GM21515 (cell line): ENCODE measurements around the gene ANKRD60.

Experiments
- ATAC-seq: cut with Tn5 transposase; IDR thresholded peaks from one replicate; pipeline ENCODE4 v1.9.1; 2021; ENCODE audit not compliant: unreplicated experiment

The ANKRD60 gene, protein sequence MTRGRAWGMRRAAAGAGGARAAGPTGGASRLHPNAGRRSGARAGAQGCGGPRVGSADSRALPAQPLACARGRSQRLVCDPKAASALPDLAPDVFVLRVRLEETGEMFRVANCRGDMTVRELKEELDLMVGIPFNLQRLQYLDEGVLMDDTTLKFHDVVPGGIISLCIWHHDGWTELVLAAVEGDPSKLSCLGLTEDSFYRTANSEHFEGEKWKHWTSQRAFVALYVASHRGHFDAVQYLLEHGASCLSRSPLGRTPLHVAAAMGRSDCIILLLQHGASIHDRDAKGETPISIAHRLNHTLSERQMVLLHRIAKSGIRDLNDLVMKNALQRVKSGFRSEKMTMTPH

DNA sequence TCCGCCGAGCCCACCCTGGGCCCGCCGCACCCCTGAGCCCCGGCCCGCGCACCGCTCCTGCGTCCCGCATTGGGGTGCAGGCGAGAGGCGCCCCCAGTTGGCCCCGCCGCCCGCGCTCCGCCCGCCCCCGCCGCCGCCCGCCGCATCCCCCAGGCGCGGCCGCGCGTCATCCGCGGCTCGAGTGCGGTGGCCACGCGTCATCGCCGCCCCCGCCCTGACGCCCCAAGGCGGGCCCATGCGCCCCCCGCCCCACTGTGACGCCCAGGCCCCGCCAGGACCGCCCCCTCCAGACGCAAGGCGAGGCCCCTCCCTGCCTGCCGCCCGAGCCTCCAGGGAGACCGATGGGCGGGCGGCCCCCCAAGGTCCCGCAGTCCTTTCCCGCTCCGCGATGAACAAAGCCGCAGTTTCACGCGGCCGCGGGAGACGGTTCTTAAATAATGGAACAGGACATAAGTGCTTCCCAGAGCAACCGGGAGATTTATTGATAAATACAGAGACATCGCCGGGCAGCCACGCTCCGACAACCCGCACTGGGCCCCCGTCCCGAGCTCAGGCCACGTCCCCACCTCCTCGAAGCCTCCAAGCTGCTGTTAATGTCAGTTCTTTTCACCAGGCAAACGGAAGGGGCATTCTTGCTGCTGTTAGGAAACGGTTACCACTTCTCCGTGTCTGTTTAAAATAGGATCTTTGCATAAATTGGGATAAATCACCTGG lies at the start of gene ANKRD60:
Gene ANKRD60 (minus strand): TSS at position 170 of the 714 bp plus-strand sequence. CDS start 0 bp downstream, at position 170.
- ATAC-seq: no peak

DNA sequence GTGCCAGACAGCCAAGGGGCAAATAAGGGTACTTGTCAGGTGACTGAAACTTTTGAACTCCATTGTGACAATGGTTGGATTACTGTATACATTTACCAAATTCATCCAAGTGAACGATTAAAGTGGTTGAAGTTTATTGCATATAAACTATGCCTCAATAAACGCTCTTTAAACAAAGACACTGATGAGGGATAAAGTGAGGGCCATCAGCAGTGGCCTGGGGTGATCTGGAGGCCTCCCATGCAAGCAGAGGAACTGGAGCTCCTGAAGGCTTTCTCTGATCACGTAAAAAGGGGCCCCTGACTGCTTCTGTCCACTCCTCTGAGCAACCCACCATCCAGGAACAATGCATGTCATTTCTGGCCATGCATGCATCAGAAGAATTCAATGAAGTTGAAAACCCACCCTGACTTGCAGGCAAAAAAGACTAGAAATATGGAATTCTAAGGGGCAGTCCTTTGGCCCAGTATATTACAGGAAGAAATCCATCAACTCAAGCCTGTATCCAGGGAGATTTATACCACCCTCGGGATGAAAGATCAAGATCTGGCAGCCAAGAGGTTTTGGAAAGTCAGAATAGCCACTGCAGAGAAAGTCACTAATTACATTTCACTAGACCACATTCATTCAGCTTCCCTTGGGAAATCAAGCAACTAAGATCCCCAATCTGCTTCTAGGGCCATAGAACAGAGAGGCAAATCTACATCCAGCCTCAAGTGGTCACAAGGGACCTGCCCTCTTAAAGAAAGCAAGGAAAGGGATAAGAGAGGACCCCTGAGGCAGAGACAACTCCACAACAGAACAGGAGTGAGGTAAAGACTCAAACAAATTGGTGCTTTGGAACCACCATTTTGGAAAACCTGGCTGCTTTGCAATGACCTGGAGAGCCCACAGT lies 49.4 kb upstream of the ANKRD60 start:
- no peak for ATAC-seq

DNA sequence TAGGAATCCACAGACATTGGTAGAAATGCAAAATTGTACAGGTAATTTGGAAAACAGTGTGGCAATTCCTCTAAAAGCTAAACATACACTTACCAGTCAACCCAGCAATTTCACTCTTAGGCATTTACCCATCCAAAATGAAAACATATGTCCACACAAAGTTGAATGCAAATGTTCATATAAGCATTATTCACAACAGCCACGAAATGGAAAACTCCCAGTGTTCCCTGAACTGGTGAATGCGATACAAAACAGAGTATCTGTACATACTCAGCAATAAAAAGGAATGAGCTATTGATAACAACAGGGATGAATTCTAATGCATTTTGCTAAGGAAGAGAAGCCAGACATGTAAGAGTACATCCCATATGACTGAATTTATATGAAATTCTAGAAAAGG lies 48.7 kb upstream of the ANKRD60 start:
- no peak for ATAC-seq

DNA sequence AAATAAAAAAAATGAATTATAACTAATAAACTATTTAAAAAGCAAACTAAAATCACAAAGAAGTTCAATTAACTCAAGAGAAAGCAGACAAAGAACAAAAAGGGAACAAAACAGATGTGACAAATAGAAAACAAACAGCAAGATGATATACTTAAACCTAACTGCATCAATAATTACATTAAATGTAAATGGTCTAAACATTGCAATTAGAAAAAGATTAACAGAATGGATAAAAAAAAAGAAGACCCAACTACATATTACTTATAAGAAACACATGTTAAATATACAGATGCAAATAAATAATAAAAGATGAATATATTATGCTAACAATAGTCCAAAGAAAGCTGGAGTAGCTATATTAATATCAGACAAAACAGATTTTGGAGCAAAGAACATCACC lies 45.9 kb upstream of the ANKRD60 start:
- ATAC-seq: no peak

DNA sequence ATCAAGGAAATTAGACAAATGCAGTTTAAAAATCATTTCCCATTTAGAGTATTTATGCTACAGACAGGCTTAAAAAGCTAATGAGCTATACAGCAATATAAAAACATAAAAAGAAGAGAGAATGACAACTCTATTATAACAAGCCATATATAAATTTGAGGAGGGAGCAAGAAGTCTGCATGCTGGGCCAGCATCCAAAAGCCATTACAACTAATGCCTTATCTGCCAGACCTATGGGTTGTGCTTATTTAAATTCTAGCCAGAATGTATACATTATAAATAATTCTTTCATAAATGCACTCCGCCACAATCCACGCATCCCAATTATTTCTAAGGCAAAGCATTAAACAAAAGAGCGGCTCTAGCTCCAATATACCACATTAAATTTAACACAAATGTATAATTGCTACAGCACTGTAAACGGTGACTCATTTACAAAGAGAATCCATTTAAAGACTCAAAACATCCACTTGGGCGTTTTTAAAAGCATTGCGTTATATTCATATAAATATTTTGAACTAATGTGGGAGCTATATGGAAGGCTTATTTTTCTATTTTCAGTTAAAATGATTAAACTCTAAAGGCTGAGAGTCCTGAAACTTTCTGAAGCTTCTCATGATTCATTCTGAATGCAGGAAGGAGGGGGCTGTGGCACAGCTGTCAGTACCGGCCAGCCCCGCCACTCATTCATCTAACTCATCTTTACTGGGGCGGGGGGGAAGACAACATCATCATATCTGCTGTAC lies 43.3 kb upstream of the ANKRD60 start:
- no peak for ATAC-seq

DNA sequence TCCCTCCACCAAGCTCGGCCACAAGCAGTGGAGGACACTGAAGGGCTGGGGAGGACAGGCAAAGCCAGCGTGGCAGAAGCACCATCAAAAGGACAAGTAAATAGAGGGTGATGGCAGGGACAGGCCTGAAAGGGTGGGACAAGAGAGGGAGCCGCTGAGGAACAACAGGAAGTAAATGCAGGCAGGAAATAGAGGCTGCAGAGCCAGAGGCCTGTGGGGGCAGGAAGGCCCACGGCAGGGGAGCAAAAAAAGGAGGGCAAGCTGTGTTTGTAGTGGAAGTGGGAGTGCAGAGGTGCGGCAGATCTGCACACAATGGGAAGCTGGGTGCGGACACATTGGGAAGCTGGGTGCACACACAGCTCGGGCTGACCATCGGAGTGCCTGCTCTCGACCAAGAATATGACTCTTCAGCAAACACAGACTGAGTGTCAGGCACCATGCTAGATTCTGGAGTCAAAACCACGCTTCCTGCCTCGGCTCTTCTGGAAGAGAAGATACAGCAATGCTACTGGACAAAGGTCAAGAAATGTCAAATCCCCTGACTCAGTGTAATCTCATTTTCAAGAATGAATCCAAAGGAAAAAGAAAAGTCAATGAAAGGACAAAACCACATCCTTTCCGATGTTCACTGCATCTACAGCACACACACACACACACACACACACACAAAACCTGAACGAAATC lies 40.6 kb upstream of the ANKRD60 start:
- ATAC-seq: no peak

DNA sequence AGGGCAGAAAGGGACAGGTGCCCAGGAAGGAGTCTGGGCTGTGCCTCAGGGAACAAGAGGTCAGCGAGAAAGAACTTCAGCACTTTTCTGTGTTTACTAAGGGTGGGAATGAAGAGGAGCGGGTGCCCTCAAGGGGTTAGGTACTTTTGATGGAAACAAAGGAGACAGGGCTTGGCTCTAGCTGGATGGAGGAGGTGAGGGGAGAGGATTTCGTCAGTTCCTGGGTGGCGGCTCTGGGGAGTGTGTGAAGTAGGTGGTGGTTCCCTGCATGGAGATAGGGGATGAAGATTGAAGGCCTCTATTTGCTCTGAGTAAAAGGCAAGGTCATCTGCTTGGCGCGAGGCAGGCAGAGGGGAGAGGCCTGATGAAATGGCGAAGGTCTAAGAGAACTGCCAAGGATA lies 40.0 kb upstream of the ANKRD60 start:
- no peak for ATAC-seq

DNA sequence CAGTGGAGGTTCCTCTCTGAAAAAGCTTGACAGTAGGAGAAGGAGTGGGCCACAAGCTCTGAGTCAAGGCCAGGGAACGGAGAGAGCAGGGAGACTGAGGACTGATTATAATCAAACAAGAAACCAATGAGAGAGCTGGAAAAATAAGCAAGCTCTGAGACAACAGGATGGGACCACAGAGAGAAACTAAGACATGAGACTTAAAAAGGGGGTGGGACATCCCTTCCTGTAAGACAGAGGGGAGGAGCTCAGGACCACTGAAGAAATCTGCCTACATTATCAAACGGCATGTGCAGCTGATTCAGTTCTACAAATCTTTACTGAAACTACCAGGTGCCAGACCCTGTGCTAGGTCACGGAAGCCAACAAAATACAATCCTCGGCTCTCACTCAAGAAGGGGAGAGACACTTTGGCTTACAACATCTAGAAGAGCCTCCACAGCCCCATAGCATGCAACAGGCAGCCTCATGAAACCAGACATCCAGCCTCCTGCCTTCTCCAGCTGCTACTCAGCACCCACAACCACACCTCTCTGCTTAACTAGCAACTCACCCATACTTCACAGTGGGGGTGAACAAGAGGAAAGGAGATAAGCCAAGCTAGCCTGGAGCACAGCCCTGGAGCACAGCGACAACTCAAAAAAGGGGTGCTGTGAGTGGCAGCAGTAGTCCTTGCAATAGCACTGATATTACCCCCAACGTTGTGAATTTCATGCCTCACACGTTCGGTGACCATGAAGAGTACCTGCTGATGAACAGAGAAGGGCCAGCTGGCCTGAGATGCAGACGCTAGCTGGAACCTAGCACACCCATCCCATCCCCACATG lies 39.1 kb upstream of the ANKRD60 start:
- ATAC-seq: no peak

DNA sequence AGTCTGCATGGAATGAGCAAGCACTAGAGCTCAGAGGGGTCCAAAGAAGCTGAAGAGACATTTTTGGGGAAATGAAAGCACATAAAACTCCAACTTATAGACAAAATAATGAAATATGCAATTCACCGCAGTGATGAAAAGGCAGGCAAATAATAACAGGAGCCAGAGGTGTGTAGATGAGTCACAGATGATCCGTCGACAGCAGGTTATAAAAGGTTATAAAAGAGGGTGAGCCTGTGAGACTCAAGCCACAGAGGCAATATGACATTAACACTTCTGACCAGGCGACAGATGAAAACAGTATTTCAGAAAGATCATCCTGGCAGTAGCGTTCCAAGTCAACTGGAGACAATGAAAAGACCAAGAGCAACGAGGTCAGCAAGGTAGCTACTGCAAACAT lies 35.8 kb upstream of the ANKRD60 start:
- no peak for ATAC-seq

DNA sequence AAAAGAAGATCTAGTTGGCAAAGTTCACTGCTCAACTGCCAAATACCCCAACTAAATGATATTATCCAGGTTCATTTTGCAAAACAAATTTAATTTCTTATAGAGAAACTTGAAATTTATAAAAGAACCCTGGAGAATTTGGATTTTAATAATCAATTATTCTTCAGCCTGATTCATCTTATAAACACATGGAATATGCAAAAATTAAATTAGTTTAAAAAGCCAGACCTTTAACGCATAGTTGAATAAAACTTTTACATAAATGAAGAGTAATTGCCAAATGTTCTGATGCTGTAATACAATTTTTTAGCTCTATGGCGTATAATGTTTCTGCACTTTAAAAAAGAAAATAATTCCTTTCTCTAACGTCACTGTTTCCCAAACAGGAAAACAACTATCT lies 33.2 kb upstream of the ANKRD60 start:
- ATAC-seq: no peak

DNA sequence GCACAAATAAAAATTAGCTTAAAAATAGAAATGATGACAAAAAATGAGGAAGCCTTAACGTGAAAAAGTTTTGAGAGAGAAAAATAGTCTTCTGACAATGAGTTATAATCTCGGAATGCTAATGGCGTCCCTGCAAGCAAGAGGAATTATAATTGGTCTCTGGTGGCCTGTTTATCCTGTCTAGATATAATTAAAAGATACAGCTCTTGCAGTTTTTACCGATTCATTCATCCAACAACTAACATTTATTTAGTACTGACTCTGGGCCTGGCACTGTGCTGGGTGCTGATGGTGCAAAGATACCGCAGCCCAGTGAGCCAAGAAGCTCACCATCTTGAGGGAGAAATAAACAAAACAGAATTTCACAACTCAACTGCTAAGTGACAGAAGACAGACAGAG lies 31.6 kb upstream of the ANKRD60 start:
- ATAC-seq: no peak

DNA sequence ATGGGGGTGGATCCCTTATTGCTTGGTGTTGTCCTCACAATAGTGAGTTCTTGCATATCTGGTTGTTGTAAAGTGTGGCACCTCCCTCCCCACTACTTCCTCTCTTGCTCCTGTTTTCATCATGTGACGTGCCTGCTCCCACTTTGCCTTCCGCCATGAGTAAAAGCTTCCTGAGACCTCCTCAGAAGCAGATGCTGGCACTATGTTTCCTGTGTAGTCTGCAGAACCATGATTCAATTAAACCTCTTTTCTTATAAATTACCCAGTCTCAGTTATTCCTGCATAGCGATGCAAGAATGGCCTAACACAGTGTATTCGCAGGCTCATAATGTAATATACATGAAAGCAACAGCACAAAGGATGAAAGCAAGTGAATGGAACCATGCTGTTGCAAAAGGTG lies 28.4 kb upstream of the ANKRD60 start:
- ATAC-seq: no peak

DNA sequence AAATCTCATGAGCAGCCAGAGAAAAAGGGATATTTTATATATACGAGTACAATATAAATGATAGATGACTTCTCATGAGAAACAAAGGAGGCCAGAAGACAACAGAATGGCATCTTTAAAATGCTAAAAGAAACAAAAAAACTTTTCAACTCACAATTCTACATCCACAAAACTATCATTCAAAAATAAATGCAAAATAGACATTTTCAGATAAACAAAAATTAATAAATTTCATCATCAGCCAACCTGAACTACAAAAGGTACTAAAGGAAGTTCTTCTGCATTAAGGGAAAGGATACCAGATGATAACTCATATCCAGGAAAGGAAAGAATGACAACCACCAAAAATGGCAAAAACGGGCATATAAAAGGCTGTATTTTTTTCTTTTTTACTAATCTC lies 27.9 kb upstream of the ANKRD60 start:
- ATAC-seq: no peak

DNA sequence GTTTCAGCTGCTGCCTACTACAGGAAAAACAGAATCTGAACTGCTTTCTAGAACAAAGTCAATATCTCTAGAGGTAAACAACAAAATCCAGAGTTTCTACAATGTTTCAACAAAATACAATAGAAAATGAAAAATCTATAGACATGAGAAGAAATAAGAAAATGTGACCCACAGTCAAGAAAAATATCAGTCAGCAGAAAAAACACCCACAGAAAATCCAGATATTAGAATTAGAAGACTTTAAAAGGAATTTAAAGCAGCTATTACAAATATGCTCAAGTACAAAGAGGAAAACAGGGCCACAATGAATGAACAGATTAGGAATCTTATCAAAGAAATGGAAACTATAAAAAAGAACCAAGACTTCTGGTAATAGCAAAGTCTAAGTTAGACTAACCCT lies 26.4 kb upstream of the ANKRD60 start:
- ATAC-seq: no peak

DNA sequence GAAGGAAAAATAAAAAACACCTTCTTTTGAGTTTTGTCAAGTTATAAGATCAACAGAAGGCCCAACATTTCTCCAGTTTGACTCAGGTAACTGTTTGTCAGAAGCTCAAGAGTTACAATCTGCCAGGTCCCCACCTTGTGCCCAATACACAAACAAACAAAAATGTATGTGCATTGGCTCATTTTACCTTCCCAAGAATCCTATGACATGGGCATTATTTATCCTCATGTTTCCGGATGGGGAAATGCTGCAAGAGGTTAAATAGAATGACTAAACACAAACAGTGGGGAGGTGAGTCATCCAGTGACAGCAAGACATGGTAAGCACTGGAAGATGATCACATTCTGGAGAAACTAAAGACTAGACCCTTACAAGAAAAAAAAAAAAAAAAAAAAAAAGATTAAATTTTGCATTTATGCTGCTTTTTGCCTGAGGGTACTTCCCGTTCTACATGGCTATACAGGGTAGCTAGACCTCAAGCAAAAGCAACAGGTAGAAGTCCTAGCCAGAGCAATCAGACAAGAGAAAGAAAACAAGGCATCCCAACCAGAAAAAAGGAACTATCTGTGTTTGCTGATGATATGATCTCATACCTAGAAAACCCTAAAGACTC lies 23.6 kb upstream of the ANKRD60 start:
- no peak for ATAC-seq

DNA sequence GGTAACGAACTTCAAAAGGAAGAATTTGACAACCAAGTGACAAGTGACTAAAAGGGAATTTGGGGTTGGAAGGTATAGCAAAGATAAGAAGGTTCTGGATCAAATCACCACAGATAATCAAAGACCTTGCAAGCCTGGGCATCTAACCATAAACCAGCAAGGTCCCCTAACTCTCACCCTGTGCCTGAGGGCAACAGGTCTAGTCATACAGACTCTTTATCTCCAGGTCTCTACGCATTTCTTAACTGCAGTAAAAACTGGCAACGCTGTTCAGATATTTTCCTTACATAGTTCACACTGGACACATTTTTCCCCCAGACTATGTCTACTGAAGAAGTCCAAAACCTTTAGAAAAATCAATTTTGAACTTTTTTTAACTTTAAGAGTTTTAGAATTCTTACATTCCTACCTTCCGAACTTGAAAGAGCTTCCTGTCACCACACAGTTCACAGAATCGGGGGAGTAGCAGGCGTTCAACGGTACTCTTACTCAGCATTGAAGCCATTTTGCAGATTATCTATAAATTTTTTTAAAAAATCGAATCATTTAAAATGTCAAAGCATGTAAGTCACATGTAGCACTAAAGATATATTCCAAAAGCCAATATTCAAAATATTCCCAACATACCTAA lies 23.0 kb upstream of the ANKRD60 start:
- no peak for ATAC-seq

DNA sequence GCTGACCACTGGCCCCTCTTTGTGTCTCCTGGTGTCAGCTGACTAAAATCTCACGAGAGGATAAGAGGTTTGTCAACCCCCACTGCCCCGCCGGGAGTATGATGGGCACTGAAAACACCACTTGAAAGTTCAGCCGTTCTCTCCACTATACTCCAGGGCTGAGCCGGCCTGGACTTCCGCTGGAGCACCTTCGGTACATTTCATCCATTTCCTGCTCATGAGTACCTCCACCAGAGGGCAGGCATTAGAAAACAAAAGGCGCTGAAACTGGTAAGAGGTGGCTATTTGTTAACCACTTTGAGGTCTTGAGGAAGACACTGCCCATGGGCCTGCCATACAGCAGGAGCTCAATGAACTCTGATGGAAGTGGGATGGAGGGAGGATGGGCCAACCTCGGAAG lies 17.9 kb upstream of the ANKRD60 start:
- ATAC-seq: no peak

DNA sequence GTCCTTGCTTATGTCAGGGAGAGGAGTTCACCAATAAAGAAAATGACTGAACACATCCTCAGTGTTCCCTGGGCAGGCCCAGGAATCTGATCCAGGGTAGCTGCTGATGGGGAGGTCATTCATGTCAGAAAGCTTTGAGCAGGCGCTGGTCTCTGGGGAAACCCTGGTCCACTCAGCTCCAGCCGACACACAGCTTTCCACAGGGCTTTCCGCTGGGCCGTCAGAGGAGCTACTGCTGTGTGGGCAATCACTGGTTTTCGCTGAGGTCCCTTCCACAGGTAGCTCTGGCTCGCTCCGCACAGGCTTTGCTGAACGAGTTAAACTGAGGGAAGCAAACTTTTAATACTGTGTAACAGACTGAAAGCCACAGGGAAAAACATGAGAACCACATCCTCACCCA lies 17.5 kb upstream of the ANKRD60 start:
- ATAC-seq: no peak
